HG03135 (cell line): Measurements from ENCODE around the gene PTPRN2.

Experiments used
- ATAC-seq: cut with Tn5 transposase; IDR thresholded peaks from one replicate; pipeline ENCODE4 v1.9.1; 2021; ENCODE audit warnings: mild to moderate bottlenecking, moderate library complexity; ENCODE audit not compliant: unreplicated experiment

Gene PTPRN2

GRCh38 chr7:158114056-158114850 lies 473.4 kb downstream of the PTPRN2 start:
- ATAC-seq = no peak

GRCh38 chr7:158113321-158114025 lies 474.1 kb downstream of the PTPRN2 start:
- ATAC-seq = no peak

GRCh38 chr7:158112571-158113320 lies 474.9 kb downstream of the PTPRN2 start:
- no peak for ATAC-seq

- ATAC-seq = no peak
These were observed 475.6 kb downstream of the PTPRN2 start for GRCh38 chr7:158111906-158112570.

GRCh38 chr7:158111049-158111751 lies 476.4 kb downstream of the PTPRN2 start:
- no peak for ATAC-seq

- ATAC-seq = no peak
These were observed 477.0 kb downstream of the PTPRN2 start for GRCh38 chr7:158110661-158111048.

- ATAC-seq = no peak
These were observed 477.5 kb downstream of the PTPRN2 start for GRCh38 chr7:158110034-158110590.

- no peak for ATAC-seq
These were observed 478.1 kb downstream of the PTPRN2 start for GRCh38 chr7:158109364-158110033.

GRCh38 chr7:158108646-158109293 lies 478.9 kb downstream of the PTPRN2 start:
- ATAC-seq = no peak

- no peak for ATAC-seq
These were observed 479.8 kb downstream of the PTPRN2 start for GRCh38 chr7:158107806-158108205.

GRCh38 chr7:158106272-158106671 lies 481.4 kb downstream of the PTPRN2 start:
- no peak for ATAC-seq

GRCh38 chr7:158103378-158103777 lies 484.2 kb downstream of the PTPRN2 start:
- no peak for ATAC-seq

GRCh38 chr7:158102897-158103296 lies 484.7 kb downstream of the PTPRN2 start:
- ATAC-seq = no peak

- ATAC-seq = no peak
These were observed 485.7 kb downstream of the PTPRN2 start for GRCh38 chr7:158101821-158102450.

GRCh38 chr7:158098125-158099030 lies 489.2 kb downstream of the PTPRN2 start:
- ATAC-seq = no peak

GRCh38 chr7:158097453-158098124 lies 490.0 kb downstream of the PTPRN2 start:
- ATAC-seq = no peak

GRCh38 chr7:158097106-158097452 lies 490.5 kb downstream of the PTPRN2 start:
- no peak for ATAC-seq
